Measurements from ENCODE around the gene EHD3.

EHD3 gene

DNA sequence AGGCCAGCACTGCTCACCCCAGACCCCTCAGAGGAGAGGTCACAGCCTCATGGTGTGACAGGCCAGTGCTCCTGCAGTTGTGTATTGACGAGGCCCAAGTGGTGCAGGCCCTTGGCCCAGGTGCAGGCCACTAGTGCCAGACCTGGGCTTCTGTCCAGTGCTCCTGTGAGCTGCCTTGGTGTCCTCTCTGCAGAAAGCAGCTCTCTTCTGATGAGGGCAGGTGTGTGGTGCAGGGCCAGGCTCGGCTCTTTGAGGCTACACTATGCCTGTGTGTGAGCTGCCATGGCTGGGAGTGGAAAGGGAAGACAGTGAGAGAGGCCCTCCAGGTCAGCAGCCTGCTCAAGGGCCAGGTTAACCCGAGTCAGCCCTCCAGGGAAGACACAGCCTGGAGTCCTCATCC, 17.1 kb downstream of the EHD3 start:
- no peaks in the 10 kb centered on the region for H3K27me3 ChIP-seq (ENCODE audit: insufficient read depth, low read length, poor library complexity, severe bottlenecking)
- no peak overlapping the region for H3K4me3 ChIP-seq (ENCODE audit: low read length, poor library complexity, severe bottlenecking)
- no peaks in the 10 kb centered on the region for H3K9me3 ChIP-seq (ENCODE audit: insufficient read depth, low read depth, low read length)
- no peaks in the 10 kb centered on the region for H4K20me1 ChIP-seq (ENCODE audit: insufficient read depth, low read length, poor library complexity, severe bottlenecking)
- H3K9ac ChIP-seq (ENCODE audit: low read depth, low read length, poor library complexity, severe bottlenecking), result no peak overlapping the region
- H3K9me2 ChIP-seq (replicated peaks; ENCODE audit: low read depth, low read length), result no peaks in the 10 kb centered on the region
- H3K36me3 ChIP-seq (ENCODE audit: insufficient read depth, low read length), result no peaks in the 10 kb centered on the region
- no peak overlapping the region for H3K4me2 ChIP-seq (ENCODE audit: low read depth, low read length, poor library complexity, severe bottlenecking)
- H2AFZ ChIP-seq (ENCODE audit: low read length), result no peak overlapping the region
- H3K4me1 ChIP-seq (ENCODE audit: insufficient read depth, low read length, poor library complexity, severe bottlenecking), result no peaks in the 10 kb centered on the region
- no peaks in the 10 kb centered on the region for H3F3A ChIP-seq (ENCODE audit: low read depth)
- no peaks in the 10 kb centered on the region for H3K79me2 ChIP-seq (ENCODE audit: insufficient read depth, low read length)
- TF ChIP-seq, protein P1, sequence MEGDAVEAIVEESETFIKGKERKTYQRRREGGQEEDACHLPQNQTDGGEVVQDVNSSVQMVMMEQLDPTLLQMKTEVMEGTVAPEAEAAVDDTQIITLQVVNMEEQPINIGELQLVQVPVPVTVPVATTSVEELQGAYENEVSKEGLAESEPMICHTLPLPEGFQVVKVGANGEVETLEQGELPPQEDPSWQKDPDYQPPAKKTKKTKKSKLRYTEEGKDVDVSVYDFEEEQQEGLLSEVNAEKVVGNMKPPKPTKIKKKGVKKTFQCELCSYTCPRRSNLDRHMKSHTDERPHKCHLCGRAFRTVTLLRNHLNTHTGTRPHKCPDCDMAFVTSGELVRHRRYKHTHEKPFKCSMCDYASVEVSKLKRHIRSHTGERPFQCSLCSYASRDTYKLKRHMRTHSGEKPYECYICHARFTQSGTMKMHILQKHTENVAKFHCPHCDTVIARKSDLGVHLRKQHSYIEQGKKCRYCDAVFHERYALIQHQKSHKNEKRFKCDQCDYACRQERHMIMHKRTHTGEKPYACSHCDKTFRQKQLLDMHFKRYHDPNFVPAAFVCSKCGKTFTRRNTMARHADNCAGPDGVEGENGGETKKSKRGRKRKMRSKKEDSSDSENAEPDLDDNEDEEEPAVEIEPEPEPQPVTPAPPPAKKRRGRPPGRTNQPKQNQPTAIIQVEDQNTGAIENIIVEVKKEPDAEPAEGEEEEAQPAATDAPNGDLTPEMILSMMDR (conservative IDR thresholded peaks at IDR 0.05; ENCODE audit: low read length), result no peak
- TF ChIP-seq EZH2phosphoT487 (IDR thresholded peaks at IDR 0.05; ENCODE audit: borderline replicate concordance), result no peak

DNA sequence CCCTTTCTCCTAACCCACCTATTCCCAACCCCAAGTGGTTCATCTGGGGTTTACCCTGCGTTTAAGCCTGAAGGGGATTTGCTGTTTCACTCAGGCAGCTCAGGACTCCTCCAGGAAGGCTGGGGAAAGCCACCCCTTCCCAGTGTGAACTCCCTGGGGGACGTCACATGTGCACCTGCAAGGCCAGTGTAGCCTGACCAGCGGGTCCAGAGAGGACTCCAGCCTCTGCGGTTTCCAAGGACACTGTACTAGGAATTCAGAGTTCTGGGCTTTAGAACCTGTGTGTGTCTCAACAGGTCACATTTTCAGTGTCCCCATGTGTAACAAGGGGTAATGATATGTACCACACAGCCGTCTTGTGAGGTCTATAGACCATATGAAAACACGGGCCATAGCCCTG, 17.9 kb downstream of the EHD3 start:
- no peaks in the 10 kb centered on the region for H3K79me2 ChIP-seq (ENCODE audit: insufficient read depth, low read length)
- no peak overlapping the region for H3K4me2 ChIP-seq (ENCODE audit: low read depth, low read length, poor library complexity, severe bottlenecking)
- H3K36me3 ChIP-seq (ENCODE audit: insufficient read depth, low read length), result no peaks in the 10 kb centered on the region
- no peak overlapping the region for H3K4me3 ChIP-seq (ENCODE audit: low read length, poor library complexity, severe bottlenecking)
- no peak overlapping the region for H2AFZ ChIP-seq (ENCODE audit: low read length)
- H3K9me2 ChIP-seq (replicated peaks; ENCODE audit: low read depth, low read length), result no peaks in the 10 kb centered on the region
- H3F3A ChIP-seq (ENCODE audit: low read depth), result no peaks in the 10 kb centered on the region
- TF ChIP-seq, protein P1 (conservative IDR thresholded peaks at IDR 0.05; ENCODE audit: low read length), result no peak
- TF ChIP-seq EZH2phosphoT487 (IDR thresholded peaks at IDR 0.05; ENCODE audit: borderline replicate concordance), result no peak
- H3K4me1 ChIP-seq (ENCODE audit: insufficient read depth, low read length, poor library complexity, severe bottlenecking), result no peaks in the 10 kb centered on the region
- H3K9me3 ChIP-seq (ENCODE audit: insufficient read depth, low read depth, low read length), result no peaks in the 10 kb centered on the region
- no peak overlapping the region for H3K9ac ChIP-seq (ENCODE audit: low read depth, low read length, poor library complexity, severe bottlenecking)
- H3K27me3 ChIP-seq (ENCODE audit: insufficient read depth, low read length, poor library complexity, severe bottlenecking), result no peaks in the 10 kb centered on the region
- H4K20me1 ChIP-seq (ENCODE audit: insufficient read depth, low read length, poor library complexity, severe bottlenecking), result no peaks in the 10 kb centered on the region

DNA sequence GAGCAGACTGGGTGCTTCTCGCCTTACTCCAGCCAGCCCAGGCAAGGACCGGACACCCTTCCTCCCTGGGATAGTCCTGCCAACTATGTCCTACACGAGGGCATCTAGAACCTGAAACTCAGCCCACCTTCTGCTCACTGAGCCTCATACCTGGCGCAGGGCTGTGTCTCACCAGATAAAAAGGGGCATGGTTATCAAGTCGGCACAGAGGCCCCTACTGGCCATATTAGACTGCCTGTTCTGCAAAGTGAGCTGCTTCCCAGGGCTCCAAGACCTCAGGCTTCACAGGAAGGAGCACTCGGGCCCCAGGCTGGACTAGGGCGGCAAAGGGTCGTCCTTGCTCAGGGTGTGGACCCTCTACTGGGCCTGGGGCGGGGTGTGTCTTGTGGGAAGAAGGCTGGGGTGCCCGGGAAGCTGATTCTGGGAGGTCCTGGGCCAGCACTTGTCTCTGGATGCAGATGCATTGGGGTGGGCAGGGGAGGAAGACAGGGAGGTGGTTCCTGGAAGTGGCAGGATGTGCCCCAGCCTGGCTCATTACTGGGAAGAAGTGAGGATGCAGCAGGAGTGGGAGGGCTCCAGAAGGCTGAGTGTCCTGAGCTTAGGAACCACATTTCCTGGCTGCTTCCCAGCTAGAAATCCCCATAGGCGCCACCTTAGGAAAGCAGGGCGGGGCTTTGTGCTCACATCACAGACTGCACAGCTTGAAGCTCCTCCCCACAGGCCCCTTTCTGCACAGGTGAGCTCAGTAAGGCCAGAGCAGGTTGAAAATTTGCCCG, 19.6 kb downstream of the EHD3 start:
- Histone ChIP-seq H3K4me1 (ENCODE audit: insufficient read depth, low read length, poor library complexity, severe bottlenecking) (no peaks in the 10 kb centered on the region), H3F3A (ENCODE audit: low read depth) (no peaks in the 10 kb centered on the region), H3K4me2 (ENCODE audit: low read depth, low read length, poor library complexity, severe bottlenecking) (no peak overlapping the region), H3K9me2 (replicated peaks; ENCODE audit: low read depth, low read length) (no peaks in the 10 kb centered on the region), H2AFZ (ENCODE audit: low read length) (no peak overlapping the region), H3K4me3 (ENCODE audit: low read length, poor library complexity, severe bottlenecking) (no peak overlapping the region), H4K20me1 (ENCODE audit: insufficient read depth, low read length, poor library complexity, severe bottlenecking) (no peaks in the 10 kb centered on the region), H3K36me3 (ENCODE audit: insufficient read depth, low read length) (no peaks in the 10 kb centered on the region), H3K79me2 (ENCODE audit: insufficient read depth, low read length) (no peaks in the 10 kb centered on the region), H3K9ac (ENCODE audit: low read depth, low read length, poor library complexity, severe bottlenecking) (no peak overlapping the region), H3K27me3 (ENCODE audit: insufficient read depth, low read length, poor library complexity, severe bottlenecking) (no peaks in the 10 kb centered on the region), H3K9me3 (ENCODE audit: insufficient read depth, low read depth, low read length) (no peaks in the 10 kb centered on the region)
- no peak for TF ChIP-seq EZH2phosphoT487 (IDR thresholded peaks at IDR 0.05; ENCODE audit: borderline replicate concordance)
- TF ChIP-seq, protein P1 (conservative IDR thresholded peaks at IDR 0.05; ENCODE audit: low read length), result no peak

All from Loucy (cell line).